NCI-H1436 (cell line): Measurements from ENCODE around the gene TEKT2.
A peak's percentile ranks its signal among the peaks of the same experiment; 100 is the strongest.

ENCODE experiments used
- DNase-seq: peaks from one replicate; lab custom pipeline; 2025; lab: John Stamatoyannopoulos, UW

Gene TEKT2, protein sequence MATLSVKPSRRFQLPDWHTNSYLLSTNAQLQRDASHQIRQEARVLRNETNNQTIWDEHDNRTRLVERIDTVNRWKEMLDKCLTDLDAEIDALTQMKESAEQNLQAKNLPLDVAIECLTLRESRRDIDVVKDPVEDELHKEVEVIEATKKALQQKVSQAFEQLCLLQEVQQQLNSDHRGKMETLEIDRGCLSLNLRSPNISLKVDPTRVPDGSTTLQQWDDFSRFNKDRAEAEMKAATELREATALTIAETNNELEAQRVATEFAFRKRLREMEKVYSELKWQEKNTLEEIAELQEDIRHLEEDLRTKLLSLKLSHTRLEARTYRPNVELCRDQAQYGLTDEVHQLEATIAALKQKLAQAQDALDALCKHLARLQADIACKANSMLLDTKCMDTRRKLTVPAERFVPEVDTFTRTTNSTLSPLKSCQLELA

DNA sequence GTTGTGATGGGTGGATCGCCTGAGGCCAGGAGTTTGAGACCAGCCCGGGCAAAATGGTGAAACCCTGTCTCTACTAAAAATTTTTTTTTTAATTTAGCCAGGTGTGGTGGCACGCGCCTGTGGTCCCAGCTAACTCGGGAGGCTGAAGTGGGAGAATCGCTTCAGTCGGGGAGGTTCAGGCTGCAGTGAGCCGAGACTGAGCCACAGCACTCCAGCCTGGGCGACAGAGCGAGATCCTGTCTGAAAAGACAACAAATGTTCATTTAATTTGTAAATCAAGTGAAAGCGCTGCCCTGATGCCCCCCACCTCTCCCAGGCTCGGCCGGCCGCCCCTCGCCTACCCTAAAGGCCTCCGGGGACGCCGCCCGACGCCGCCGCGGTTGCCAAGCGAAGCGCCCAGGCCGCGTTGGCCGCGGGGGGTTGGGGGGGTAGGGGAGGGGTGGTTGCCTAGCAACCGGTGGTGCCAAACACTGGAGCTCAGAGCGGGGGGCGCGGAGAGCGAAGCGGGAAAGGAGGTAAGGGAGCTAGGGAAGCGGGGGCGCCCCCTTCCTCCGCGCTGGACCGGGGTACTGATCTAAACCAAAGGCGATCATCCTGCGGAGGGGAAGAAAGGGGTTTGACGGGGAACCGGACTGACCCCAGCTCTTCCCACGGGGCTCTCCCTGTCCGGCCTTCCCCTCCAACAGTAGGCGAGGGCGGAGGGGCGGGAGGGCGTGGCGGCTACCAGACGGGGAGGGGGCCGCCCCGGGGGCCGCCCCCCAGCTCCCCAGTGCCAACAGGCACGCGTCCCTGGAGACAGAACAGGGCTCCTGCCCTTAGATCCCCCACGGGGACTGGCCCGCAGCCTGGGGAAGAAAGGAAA lies at the start of gene TEKT2:
TSS of gene TEKT2 (plus strand) at position 460 of the 862 bp plus-strand sequence. CDS start 828 bp downstream, outside the sequence.
- DNase-seq: peak; percentile 89

DNA sequence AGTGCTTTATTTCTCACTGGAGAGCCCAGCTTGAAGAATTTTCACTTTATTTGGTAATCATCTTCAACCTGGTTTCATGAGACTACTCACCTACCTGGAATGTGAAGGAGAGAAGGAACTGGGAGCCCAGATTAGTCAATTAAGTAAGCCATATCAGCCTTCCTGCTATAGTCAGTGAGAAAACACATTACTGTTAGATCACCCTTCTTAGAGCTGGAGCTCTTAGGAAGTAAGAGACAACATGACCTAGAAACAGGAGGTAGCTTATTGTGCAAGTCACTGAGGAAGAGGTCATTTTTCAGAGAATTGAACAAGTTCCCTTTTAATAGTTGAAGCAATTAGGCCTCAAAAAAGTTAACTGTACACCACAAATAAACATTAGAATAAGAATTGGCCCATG lies 49.2 kb upstream of the TEKT2 start:
- DNase-seq: no peak

DNA sequence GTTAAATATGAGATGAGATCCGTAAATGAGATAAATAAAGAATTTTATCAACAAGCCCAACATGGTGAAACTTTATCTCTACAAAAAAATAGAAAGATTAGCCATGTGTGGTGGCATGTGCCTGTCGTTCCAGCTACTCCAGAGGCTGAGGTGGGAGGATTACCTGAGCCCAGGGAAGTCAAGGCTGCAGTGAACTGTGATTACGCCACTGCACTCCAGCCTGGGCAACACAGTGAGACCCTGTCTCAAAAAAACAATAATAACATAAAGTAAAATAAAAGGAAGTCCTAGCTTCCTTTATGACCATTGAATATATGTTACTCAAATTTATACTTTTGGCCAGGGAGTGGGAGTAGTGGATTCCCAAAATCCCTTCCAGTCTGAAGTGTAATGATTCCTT lies 48.7 kb upstream of the TEKT2 start:
- no peak for DNase-seq

DNA sequence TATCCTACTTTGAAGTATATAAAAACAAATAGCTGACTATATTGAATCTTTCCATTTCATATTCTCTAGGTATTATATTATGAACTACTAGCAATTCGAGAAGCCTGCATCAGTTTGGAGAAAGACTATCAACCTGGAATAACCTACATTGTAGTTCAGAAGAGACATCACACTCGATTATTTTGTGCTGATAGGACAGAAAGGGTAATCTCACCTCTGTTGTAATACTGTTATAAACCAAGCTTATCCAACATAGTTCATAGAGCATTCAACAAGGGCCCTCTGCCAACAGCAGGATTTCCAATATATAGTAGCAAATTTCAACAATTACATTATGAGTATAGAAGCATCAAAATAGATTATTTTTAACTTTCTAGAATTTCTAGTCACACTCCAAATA lies 43.7 kb upstream of the TEKT2 start:
- no peak for DNase-seq

DNA sequence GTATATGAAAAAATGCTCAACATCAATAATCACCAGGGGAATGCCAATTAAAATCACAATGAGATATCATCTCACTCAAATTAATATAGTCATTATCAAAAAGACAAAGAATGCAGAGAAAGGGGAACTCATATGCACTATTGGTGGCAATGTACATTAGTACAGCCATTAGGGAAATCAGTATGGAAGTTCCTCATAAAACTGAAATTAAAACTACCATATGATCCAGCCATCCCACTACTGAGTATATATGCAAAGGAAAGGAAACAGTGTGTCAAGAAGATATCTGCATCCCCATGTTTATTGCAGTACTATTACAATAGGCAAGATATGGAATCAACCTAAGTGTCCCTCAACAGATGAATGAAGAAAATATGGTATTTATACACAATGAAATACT lies 32.1 kb upstream of the TEKT2 start:
- DNase-seq: no peak

DNA sequence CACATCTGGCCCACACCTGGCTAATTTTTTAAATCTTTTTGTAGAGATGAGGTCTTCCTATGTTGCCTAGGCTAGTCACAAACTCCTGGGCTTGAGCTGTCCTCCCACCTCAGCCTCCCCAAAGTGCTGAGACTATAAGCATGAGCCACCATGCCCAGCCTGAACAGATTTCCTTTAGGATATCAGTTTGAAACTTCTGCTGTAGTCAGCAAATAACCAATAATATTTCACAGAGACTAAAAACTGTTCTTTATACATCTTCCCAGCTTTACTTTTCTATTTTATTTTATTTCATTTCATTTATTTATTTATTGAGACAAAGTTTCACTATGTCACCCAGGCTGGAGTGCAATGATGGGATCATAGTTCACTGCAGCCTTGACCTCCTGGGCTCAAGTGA lies 29.9 kb upstream of the TEKT2 start:
- DNase-seq: no peak

DNA sequence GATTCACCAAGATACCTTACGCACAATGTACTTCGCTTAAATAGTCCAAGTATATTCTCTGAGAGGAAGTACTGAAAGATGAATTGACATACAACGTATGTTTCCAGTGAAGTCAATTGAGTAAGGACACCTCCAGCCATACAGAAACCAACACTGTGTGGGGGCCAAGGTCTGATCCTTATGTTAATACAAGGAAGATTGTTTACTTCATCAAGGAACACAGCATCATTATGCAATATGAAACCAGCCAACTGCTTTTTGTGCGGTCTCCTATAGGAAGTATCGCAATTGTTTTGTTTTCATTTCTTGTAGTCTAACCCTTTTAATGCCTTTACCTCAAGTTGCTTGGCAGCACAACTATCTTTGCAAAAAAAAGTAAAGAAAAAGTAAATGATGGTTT lies 28.2 kb upstream of the TEKT2 start:
- DNase-seq: no peak

DNA sequence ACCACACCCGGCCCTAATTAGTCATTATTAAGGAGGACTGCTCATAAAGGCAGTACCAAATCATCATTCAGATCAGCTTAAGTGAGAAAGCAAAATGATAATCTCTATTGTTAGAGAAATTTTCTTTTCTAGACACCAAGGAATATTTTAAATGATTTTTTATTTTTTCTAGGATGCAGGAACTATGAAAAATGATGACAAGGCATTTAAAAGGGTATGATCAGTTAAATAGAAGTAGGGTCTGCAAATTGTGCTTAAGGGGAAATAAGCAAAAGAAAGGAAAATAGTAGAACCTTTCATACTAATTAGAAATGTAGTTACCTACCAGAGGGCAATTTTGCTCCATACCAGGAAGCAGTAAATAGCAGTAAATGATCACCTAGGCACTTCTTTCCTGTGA lies 21.6 kb upstream of the TEKT2 start:
- DNase-seq: no peak

DNA sequence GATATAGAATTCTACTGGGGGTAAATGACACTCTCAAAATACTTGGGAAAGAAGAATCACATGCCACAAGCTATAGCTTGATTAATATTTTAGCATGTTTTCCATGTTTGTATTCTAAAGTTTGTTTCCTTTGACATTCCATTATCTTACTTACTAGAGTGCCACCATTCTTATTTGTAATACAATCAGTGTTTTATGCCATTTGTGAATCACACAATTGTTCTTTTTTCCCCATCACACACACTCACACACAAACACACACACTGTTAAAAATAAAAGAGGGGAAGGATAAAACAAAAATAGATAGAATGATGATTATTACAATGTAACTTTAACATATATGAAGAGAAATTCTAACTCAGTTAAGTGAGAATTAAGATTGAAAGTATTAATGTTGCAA lies 16.0 kb upstream of the TEKT2 start:
- DNase-seq: no peak

DNA sequence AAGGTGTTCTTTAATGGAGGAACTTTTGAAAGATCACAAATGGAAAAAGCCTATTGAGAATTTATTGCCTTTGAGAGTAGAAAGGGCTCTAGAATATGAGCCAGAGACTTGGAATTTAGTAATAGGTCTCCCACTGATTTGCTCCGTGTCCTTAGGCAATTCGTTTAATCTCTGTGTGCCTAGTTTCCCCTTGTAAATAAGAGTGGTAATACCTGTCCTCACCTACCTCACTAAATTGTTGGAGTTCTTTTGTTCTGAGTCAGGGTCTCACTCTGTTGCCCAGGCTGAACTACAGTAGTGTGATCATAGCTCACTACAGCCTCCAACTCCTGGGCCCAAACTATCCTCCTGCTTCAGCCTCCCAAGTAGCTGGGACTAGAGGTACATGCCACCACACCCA lies 15.0 kb upstream of the TEKT2 start:
- no peak for DNase-seq

DNA sequence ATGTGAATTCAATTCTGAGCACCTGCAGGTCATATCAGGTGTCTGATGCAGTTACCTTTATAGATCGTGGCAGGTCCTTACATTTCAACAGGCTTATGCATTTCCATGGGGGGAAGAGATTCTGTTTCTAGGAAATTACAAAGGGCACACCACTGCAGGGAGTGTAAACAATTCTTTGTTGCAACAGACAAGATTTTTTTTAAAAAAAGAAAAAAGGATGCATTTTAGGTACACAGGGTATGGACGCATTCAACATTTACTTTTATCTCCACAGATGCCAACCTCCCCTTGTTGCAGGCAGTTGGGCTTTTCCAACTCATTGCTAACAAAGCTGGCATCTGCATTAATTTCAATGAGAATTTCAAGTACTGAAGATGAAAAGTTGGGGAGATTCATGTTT lies 13.5 kb upstream of the TEKT2 start:
- peak; percentile 28 for DNase-seq

DNA sequence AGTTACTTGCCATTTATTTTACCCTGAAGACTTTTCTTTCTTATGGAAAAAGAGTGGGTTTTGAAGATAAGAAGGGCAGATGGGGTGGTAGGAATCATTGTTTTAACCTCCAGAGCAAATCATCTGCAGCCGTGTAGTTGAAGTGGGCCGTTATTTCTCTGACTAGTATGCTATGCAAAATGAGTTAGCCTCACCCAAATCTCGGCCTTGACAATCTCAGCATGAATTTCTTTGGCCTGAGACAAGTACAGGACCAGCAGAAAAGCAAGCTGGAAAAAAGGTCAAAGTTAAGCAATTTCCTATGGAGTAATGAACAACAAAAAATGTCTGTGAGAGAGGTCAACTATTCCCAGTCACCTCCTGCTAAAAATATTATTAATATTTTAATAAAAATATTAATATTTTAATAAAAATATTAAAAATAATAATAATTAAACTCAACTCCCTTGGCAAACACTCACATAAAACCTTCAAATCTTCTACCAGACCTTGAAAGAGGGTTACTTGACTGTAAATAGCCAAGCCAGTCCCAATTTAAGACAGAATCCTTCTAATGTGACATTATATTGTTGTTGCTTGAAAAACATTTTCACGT lies 6.8 kb upstream of the TEKT2 start:
- DNase-seq: no peak

DNA sequence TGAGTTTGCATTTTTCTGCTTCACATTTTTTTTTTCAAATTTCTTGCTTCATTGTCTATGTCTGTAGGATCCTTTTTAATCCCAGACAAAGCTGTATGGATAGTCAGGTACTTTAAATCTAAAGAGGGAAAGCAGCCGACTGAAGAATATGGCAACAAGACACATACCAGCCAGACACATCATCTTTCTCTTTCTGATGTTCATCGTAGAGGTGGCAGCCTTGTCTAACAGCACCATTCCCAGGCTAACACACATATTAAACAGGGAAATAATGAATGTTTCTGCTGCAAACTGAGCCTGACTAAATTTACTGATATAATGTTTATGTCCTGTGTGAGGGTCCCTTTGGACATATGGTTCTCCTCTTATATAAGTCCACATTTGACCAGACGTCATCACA lies 3.7 kb upstream of the TEKT2 start:
- DNase-seq: no peak

DNA sequence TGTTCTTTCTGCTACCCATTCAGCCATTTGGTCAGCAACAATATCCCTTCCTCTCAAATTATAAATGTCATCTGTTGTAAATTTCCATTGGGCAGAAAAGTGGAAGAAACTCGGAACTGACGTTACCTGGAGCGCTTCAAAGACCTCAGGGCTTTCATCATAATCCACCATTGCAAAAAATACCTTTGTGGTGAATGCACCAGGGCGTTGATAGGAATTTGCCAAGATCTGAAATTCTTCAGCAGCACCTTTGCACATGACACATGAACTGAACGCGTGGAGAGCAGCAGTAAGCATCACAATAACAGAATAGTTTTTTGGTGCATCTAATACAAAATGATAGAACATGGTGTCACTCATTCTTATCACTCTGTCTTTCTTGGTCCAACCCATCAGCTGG lies 3.1 kb upstream of the TEKT2 start:
- no peak for DNase-seq

DNA sequence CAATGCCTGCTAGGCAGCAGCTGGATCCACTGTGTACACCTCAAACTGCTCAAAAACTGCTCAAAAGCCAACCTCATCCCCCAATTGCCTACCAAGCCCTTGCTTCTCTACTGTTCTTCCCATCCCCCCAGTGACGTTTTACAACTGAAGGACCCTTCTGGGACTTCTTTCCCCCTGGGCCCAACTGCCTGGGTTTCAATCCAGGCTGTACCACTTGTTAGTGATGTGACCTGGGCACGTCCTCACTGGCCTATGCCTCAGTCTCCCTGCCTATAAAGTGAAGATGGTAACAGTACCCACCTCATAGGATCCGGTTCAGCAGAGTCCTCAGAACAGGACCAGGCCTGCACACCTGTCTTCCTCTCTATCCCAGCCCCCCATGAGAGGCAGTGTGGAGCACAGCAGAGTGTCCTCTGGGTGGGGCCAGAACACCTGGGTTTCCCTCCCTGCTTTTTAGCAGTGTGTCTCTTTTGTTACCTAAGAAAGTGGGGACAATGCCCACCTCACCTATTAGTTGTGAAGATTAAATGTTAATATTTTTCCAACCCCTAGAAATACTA lies 1.9 kb upstream of the TEKT2 start:
- peak; percentile 72 for DNase-seq

DNA sequence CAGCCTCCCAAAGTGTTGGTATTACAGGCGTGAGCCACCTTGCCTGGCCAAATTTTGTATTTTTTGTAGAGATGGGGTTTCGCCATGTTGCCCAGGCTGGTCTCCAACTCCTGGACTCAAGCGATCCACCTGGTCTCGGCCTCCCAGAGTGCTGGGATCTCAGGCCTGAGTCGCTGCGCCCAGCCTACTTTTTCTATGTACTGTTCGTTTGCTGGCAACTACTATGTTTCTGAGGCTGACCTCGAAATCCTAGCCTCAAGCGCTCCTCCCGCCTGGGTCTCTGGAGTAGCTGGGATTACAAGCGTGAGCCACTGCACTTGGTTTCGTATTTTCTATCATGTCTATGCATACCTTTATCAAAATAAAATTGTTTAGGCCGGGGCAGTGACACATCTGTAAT lies 675 bp upstream of the TEKT2 start:
- DNase-seq: no peak

DNA sequence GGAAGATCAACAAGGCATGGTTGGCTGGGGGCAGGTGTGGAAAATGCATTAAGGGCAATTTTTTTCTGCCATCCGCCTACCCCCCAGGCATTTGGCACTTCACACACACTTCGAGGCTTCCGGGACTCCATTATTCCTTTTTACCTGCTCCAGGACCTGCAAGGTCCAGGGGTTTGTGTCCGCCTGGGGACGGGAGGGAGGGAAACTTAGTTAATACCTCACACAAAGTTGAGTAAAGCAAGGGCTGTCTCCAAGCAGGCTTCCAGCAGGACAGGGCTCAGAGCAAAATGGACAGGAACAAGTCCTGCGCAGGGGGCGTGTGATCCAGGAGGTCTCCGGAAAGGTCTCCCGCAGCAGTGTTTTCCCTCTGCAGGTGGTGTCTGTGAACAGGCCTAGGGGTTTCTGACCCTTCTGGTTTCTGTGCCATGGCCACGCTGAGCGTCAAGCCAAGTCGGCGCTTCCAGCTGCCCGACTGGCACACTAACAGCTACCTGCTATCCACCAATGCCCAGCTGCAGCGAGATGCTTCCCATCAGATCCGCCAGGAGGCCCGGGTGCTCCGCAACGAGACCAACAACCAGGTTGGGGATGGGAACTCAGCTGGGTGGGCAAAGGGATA lies 712 bp downstream of the TEKT2 start:
- DNase-seq: no peak

DNA sequence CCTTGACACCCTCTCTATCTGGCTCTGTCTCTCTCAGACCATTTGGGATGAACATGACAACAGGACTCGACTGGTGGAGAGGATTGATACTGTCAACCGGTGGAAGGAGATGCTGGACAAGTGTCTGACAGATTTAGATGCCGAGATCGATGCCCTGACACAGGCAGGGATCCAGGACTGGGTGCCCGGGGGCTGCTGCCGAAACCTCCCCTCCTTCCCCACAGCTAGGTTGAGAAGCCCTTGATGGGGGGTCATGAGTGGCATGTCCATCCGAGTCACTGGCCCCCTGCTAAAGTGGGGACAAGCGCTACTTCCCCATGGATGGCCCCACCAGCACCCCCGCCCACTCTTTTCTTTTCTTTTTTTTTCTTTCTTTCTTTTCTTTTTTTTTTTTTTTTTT lies 1.2 kb downstream of the TEKT2 start:
- DNase-seq: no peak

DNA sequence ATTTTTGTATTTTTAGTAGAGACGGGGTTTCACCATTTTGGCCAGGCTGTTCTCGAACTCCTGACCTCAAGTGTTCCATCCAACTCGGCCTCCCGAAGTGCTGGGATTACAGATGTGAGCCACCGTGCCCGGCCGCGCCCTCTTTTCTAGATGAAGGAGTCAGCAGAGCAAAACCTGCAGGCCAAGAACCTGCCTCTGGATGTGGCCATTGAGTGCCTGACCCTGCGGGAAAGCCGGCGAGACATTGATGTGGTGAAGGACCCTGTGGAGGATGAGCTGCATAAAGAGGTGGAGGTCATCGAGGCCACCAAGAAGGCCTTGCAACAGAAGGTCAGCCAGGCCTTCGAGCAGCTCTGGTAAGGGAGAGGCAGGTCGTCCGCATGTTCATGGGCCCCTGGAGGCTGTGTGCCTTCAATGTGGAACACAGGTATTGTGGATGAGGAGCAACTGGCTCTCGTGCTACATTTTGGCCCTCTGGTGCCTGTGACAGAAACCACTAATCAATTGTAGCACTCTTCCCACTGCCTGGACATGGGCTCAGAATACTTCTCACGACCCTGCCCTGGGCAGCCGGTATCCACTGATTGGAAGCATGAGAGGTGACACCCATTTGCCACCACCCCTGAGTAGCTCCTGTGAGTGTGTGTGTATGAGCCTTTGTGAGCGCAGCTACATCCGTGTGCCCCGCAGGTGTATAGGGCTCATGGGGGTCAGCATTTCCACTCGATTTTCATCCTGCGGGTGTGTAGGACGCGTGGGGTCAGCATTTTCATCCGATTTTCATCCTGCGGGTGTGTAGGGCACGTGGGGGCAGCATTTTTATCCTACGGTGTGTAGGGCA lies 2.0 kb downstream of the TEKT2 start:
- DNase-seq: no peak

DNA sequence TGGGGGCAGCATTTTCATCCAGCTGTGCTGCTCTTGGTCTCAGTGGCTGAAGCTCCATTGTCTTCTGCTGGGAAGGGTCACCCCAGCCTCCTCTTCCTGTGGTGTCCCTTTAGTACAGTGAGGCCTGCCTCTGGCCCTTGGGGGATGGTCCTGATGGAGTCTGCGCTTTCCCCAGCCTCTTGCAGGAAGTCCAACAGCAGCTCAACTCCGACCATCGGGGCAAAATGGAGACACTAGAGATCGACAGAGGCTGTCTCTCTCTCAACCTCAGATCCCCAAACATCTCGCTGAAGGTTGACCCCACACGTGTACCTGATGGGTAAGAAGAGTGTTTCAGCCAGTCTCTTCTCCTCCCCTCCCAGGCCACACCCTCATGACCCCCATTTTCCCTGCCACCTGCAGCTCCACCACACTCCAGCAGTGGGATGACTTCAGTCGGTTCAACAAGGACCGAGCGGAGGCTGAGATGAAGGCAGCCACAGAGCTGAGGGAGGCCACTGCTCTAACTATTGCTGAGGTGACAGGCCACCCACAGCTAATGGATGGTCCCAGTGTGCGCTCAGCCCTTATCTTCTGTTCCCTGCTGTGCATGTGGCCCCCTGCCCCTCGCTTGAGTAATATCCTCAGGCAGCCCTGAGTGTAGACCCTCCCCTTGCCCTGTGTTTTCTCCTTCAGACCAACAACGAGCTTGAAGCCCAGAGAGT lies 2.8 kb downstream of the TEKT2 start:
- DNase-seq: no peak
